Measurements from ENCODE around the gene ACSL3.
"Not testable (repeated sequence)": the region's sequence is repeated elsewhere in the genome, so short reads cannot be mapped to it uniquely, and the experiment has no call there.

ACSL3 gene

GRCh38 chr2:222862909-222863544 lies 2.2 kb downstream of the ACSL3 start:
- no peak for FAIRE-seq
- TF ChIP-seq POLR2A (IDR thresholded peaks at IDR 0.05; ENCODE audit: low read depth, low read length) = no peak
- DNase-seq (ENCODE audit: insufficient read length, low spot score) = no peak

- TF ChIP-seq POLR2A (IDR thresholded peaks at IDR 0.05; ENCODE audit: low read depth, low read length) = no peak
- peak; percentile 98 for FAIRE-seq
- peak; percentile 36 for DNase-seq (ENCODE audit: insufficient read length, low spot score)
These were observed 3.5 kb downstream of the ACSL3 start for GRCh38 chr2:222864296-222864695.

- DNase-seq (ENCODE audit: insufficient read length, low spot score) = no peak
- no peak for FAIRE-seq
- TF ChIP-seq POLR2A (IDR thresholded peaks at IDR 0.05; ENCODE audit: low read depth, low read length) = no peak
These were observed 4.5 kb downstream of the ACSL3 start for GRCh38 chr2:222865301-222865700.

- TF ChIP-seq POLR2A (IDR thresholded peaks at IDR 0.05; ENCODE audit: low read depth, low read length) = no peak
- FAIRE-seq (no peak), DNase-seq (ENCODE audit: insufficient read length, low spot score) (no peak)
These were observed 5.6 kb downstream of the ACSL3 start for GRCh38 chr2:222866358-222866960.

- DNase-seq (ENCODE audit: insufficient read length, low spot score) = not testable (repeated sequence)
- peak; percentile 11 for FAIRE-seq
These were observed 7.9 kb downstream of the ACSL3 start for GRCh38 chr2:222868560-222869251.

GRCh38 chr2:222869252-222869560 lies 8.4 kb downstream of the ACSL3 start:
- no peak for DNase-seq (ENCODE audit: insufficient read length, low spot score)
- no peak for TF ChIP-seq POLR2A (IDR thresholded peaks at IDR 0.05; ENCODE audit: low read depth, low read length)
- no peak for FAIRE-seq

- FAIRE-seq (no peak), DNase-seq (ENCODE audit: insufficient read length, low spot score) (no peak)
- no peak for TF ChIP-seq POLR2A (IDR thresholded peaks at IDR 0.05; ENCODE audit: low read depth, low read length)
These were observed 10.5 kb downstream of the ACSL3 start for GRCh38 chr2:222871291-222871690.

GRCh38 chr2:222872551-222872950 lies 11.7 kb downstream of the ACSL3 start:
- FAIRE-seq (no peak), DNase-seq (ENCODE audit: insufficient read length, low spot score) (no peak)
- TF ChIP-seq POLR2A (IDR thresholded peaks at IDR 0.05; ENCODE audit: low read depth, low read length) = no peak

- DNase-seq (ENCODE audit: insufficient read length, low spot score) (no peak), FAIRE-seq (no peak)
- TF ChIP-seq POLR2A (IDR thresholded peaks at IDR 0.05; ENCODE audit: low read depth, low read length) = no peak
These were observed 14.6 kb downstream of the ACSL3 start for GRCh38 chr2:222875482-222875881.

- no peak for DNase-seq (ENCODE audit: insufficient read length, low spot score)
- FAIRE-seq = peak; percentile 30
- no peak for TF ChIP-seq POLR2A (IDR thresholded peaks at IDR 0.05; ENCODE audit: low read depth, low read length)
These were observed 16.1 kb downstream of the ACSL3 start for GRCh38 chr2:222876947-222877346.

- FAIRE-seq (no peak), DNase-seq (ENCODE audit: insufficient read length, low spot score) (no peak)
- no peak for TF ChIP-seq POLR2A (IDR thresholded peaks at IDR 0.05; ENCODE audit: low read depth, low read length)
These were observed 16.9 kb downstream of the ACSL3 start for GRCh38 chr2:222877556-222878300.

GRCh38 chr2:222878301-222878876 lies 17.6 kb downstream of the ACSL3 start:
- no peak for TF ChIP-seq POLR2A (IDR thresholded peaks at IDR 0.05; ENCODE audit: low read depth, low read length)
- DNase-seq (ENCODE audit: insufficient read length, low spot score) (no peak), FAIRE-seq (peak; percentile 33)

- no peak for TF ChIP-seq POLR2A (IDR thresholded peaks at IDR 0.05; ENCODE audit: low read depth, low read length)
- FAIRE-seq (peak; percentile 92), DNase-seq (ENCODE audit: insufficient read length, low spot score) (peak; percentile 40)
These were observed 18.2 kb downstream of the ACSL3 start for GRCh38 chr2:222878877-222879603.

- FAIRE-seq (no peak), DNase-seq (ENCODE audit: insufficient read length, low spot score) (no peak)
- no peak for TF ChIP-seq POLR2A (IDR thresholded peaks at IDR 0.05; ENCODE audit: low read depth, low read length)
These were observed 18.7 kb downstream of the ACSL3 start for GRCh38 chr2:222879604-222879933.

Data from H54 (cell line).